Stomach (tissue), 4 donors: ENCODE measurements around the gene EIF3L.
A peak's percentile ranks its signal among the peaks of the same experiment; 100 is the strongest.

Experiments
- EP300 ChIP-seq: sonication (generic); formaldehyde crosslinking; IDR thresholded peaks from one replicate; pipeline ENCODE4 v1.6.1; 2017; ENCODE audit warnings: antibody characterized with exemption
- POLR2A ChIP-seq, 4 donors: fragments of 450-650 bp; IDR thresholded peaks; one replicate each; pipeline ENCODE4 v1.6.1; 2016; ENCODE audit warnings: antibody characterized with exemption in 4 of 4, control low read depth in 2 of 4, mild to moderate bottlenecking in 1 of 4, moderate library complexity in 1 of 4
- POLR2AphosphoS5 ChIP-seq, 3 donors: sonication (generic); formaldehyde crosslinking; IDR thresholded peaks; one replicate each; pipeline ENCODE4 v1.6.1; 2016; ENCODE audit warnings: antibody characterized with exemption in 3 of 3
- TF ChIP-seq, protein P1 (sequence below), 7 experiments: fragments of 450-650 bp in 4 of 7; fragments of 200-600 bp in 3 of 7; sonication (generic) in 3 of 7; IDR thresholded peaks; one replicate each; pipeline ENCODE4 v1.5.1; 2016 to 2019; ENCODE audit warnings: antibody characterized with exemption in 7 of 7, control low read depth in 2 of 7, mild to moderate bottlenecking in 1 of 7

DNA sequence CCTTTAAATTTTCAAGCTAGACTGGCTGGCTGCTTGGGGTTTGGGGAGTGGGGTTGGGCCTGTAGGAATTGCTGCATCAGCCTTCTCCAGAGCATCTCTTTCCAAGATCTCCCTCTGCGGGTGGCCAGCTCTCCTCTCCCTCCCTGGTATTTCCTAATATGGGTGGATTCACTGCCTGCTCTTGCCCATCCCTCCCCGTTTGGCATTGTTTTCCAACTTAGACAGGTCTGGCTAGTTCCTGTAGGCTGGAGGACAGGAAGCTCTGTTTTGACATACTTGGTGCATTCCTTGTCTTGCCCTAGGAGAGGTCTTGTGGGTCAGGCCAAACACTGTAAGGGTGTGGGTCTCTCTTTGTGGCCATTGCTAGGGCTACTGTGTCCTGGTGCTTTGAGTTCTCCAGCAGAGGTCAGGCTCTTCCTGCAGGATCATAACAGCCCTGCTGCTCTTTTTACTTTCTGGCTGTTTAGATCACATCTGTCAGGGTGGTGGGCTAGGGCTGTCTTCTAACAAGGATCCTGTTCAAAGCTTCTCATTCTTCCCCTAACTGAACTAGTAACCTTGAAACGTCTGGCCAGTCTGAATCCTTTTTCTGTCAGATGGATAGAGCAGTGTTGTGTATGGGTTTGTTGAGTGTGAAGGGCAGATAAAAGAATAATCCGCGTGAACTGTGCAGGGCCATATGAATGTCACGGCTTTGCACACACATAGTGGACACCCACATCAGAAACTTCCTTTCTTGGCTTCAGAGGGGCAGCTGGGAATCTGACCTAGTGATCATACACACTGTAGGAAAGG is 38.6 kb downstream of the EIF3L start:
- TF ChIP-seq, protein P1, sequence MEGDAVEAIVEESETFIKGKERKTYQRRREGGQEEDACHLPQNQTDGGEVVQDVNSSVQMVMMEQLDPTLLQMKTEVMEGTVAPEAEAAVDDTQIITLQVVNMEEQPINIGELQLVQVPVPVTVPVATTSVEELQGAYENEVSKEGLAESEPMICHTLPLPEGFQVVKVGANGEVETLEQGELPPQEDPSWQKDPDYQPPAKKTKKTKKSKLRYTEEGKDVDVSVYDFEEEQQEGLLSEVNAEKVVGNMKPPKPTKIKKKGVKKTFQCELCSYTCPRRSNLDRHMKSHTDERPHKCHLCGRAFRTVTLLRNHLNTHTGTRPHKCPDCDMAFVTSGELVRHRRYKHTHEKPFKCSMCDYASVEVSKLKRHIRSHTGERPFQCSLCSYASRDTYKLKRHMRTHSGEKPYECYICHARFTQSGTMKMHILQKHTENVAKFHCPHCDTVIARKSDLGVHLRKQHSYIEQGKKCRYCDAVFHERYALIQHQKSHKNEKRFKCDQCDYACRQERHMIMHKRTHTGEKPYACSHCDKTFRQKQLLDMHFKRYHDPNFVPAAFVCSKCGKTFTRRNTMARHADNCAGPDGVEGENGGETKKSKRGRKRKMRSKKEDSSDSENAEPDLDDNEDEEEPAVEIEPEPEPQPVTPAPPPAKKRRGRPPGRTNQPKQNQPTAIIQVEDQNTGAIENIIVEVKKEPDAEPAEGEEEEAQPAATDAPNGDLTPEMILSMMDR (IDR thresholded peaks at IDR 0.05): peak in 5 of 7 experiments; percentile 21 to 54 (median 37)
- TF ChIP-seq POLR2A (IDR thresholded peaks at IDR 0.05): no peak
- TF ChIP-seq POLR2AphosphoS5 (IDR thresholded peaks at IDR 0.05): no peak
- TF ChIP-seq EP300: no peak
